Measurements from ENCODE around the gene RTBDN. TPM values are rescaled to one million over a fixed set of nuclear protein-coding genes. Genes with fewer than 3 reads are reported as not detected.

RTBDN gene
- total and polyA plus RNA-seq, 10 of the 15 experiments (the other 5 are each of a cell fraction or from before 2014, with no cell fraction given), result 0.45 TPM; not detected in 9

GRCh38 chr19:12788682-12789097, 45.7 kb downstream of the RTBDN start (continued):
- peak; percentile 98 for TF ChIP-seq ZNF687 (IDR thresholded peaks at IDR 0.05)
- TF ChIP-seq ZBTB4 (CRISPR knock-in tag; IDR thresholded peaks at IDR 0.05), result no peak
- no peak for TF ChIP-seq HDAC6 (IDR thresholded peaks at IDR 0.05; ENCODE audit: unreplicated experiment)
- peak; percentile 94 for TF ChIP-seq TBL1XR1 (IDR thresholded peaks at IDR 0.05; ENCODE audit: low read depth, low read length)
- TF ChIP-seq ZNF592 (IDR thresholded peaks at IDR 0.05), result peak; percentile 82
- TF ChIP-seq MEF2B (IDR thresholded peaks at IDR 0.05; ENCODE audit: partially characterized antibody, poor library complexity, severe bottlenecking), result peak; percentile 80
- peak; percentile 88 for TF ChIP-seq TCF3 (IDR thresholded peaks at IDR 0.05; ENCODE audit: borderline replicate concordance, insufficient read depth, low read depth, low read length)
- 0 out of 2 replicates have a peak, but pooled peaks have one; percentile 36 for TF ChIP-seq RB1 (IDR thresholded peaks at IDR 0.05; ENCODE audit: borderline replicate concordance)
- TF ChIP-seq JUNB (IDR thresholded peaks at IDR 0.05), result peak; percentile 28; the same call in 1 of the 2 replicates
- TF ChIP-seq CREM (IDR thresholded peaks at IDR 0.05; ENCODE audit: low read depth), result peak; percentile 76; the same call in 1 of the 2 replicates
- no peak for TF ChIP-seq ATF2 (IDR thresholded peaks at IDR 0.05; ENCODE audit: low read length)
- TF ChIP-seq IRF3 (IDR thresholded peaks at IDR 0.05), result no peak
